ENCODE data around the gene MEIS3.

DNA sequence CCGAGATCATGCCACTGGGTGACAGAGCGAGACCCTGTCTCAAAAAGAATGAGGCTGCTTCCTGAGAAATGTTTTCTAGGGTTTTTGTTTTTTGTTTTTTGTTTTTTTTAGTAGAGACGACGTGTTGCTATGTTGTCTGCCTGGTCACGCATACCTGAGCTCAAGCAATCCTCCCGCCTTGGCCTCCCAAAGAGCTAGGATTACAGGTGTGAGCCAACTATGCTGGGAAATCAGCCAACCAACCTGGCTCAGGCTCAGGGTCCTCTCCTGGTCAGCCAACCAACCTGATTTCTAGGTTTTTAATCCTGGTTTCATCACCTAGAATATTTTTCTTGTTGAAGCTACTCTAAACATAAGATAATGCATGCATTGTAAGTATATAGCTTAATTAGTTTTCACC, 62.4 kb downstream of the MEIS3 start:
- TF ChIP-seq POLR2AphosphoS5 (IDR thresholded peaks at IDR 0.05; ENCODE audit: low read depth, low read length) (no peak), ZNF274 (IDR thresholded peaks at IDR 0.05; ENCODE audit: low read depth, low read length) (no peak), ZFX (IDR thresholded peaks at IDR 0.05) (no peak), EZH2phosphoT487 (IDR thresholded peaks at IDR 0.05; ENCODE audit: borderline replicate concordance) (no peak), POLR2A (IDR thresholded peaks at IDR 0.05; ENCODE audit: borderline replicate concordance, extremely low read depth, insufficient read depth, insufficient read length) (no peak)
- TF ChIP-seq, protein P1, sequence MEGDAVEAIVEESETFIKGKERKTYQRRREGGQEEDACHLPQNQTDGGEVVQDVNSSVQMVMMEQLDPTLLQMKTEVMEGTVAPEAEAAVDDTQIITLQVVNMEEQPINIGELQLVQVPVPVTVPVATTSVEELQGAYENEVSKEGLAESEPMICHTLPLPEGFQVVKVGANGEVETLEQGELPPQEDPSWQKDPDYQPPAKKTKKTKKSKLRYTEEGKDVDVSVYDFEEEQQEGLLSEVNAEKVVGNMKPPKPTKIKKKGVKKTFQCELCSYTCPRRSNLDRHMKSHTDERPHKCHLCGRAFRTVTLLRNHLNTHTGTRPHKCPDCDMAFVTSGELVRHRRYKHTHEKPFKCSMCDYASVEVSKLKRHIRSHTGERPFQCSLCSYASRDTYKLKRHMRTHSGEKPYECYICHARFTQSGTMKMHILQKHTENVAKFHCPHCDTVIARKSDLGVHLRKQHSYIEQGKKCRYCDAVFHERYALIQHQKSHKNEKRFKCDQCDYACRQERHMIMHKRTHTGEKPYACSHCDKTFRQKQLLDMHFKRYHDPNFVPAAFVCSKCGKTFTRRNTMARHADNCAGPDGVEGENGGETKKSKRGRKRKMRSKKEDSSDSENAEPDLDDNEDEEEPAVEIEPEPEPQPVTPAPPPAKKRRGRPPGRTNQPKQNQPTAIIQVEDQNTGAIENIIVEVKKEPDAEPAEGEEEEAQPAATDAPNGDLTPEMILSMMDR (IDR thresholded peaks at IDR 0.05 in 2 of 3, conservative IDR thresholded peaks at IDR 0.05 in 1 of 3; ENCODE audit: borderline replicate concordance in 1 of 3, insufficient read depth in 1 of 3, low read depth in 2 of 3, low read length in 2 of 3), result no peak
